ENCODE results near the gene CHIA.

Gene CHIA

GRCh38 chr1:111252786-111253185, 37.9 kb upstream of the CHIA start:
- Histone ChIP-seq H4K20me1 (ENCODE audit: control insufficient read depth, insufficient read depth, low read depth, low read length) (no peaks in the 10 kb centered on the region), H3K4me1 (ENCODE audit: control insufficient read depth, low read length) (no peaks in the 10 kb centered on the region), H3K4me2 (ENCODE audit: low read length) (no peak overlapping the region), H3K79me2 (ENCODE audit: control insufficient read depth, low read length) (no peaks in the 10 kb centered on the region), H3K9me3 (ENCODE audit: control insufficient read depth, insufficient read depth, low read length) (no peaks in the 10 kb centered on the region), H3K4me3 (ENCODE audit: low read length) (no peak overlapping the region), H3K9me2 (replicated peaks; ENCODE audit: control insufficient read depth, low read length) (no peaks in the 10 kb centered on the region), H3K27me3 (ENCODE audit: control insufficient read depth, low read length) (peaks cover 5% of the 10 kb centered on the region; the same call in 1 of the 2 replicates), H3K36me3 (ENCODE audit: control insufficient read depth, low read length) (no peaks in the 10 kb centered on the region), H3F3A (ENCODE audit: control insufficient read depth, insufficient read depth) (no peaks in the 10 kb centered on the region), H3K27ac (ENCODE audit: low read depth, low read length) (no peak overlapping the region)
- TF ChIP-seq EZH2phosphoT487 (IDR thresholded peaks at IDR 0.05; ENCODE audit: borderline replicate concordance, low read length) (no peak), CTCF (IDR thresholded peaks at IDR 0.05; ENCODE audit: low read depth, low read length, poor library complexity, severe bottlenecking) (no peak)

GRCh38 chr1:111253876-111254275, 36.8 kb upstream of the CHIA start:
- H3K27me3 ChIP-seq (ENCODE audit: control insufficient read depth, low read length), result peaks cover 5% of the 10 kb centered on the region; the same call in 1 of the 2 replicates

GRCh38 chr1:111256988-111257658, 33.5 kb upstream of the CHIA start:
- no peak overlapping the region for H3K4me3 ChIP-seq (ENCODE audit: low read length)
- H3K9me2 ChIP-seq (replicated peaks; ENCODE audit: control insufficient read depth, low read length), result no peaks in the 10 kb centered on the region
- no peak overlapping the region for H3K27ac ChIP-seq (ENCODE audit: low read depth, low read length)
- no peaks in the 10 kb centered on the region for H3K4me1 ChIP-seq (ENCODE audit: control insufficient read depth, low read length)
- TF ChIP-seq EZH2phosphoT487 (IDR thresholded peaks at IDR 0.05; ENCODE audit: borderline replicate concordance, low read length), result no peak
- H4K20me1 ChIP-seq (ENCODE audit: control insufficient read depth, insufficient read depth, low read depth, low read length), result no peaks in the 10 kb centered on the region
- H3K9me3 ChIP-seq (ENCODE audit: control insufficient read depth, insufficient read depth, low read length), result no peaks in the 10 kb centered on the region
- H3K79me2 ChIP-seq (ENCODE audit: control insufficient read depth, low read length), result no peaks in the 10 kb centered on the region
- no peak overlapping the region for H3K4me2 ChIP-seq (ENCODE audit: low read length)
- H3K36me3 ChIP-seq (ENCODE audit: control insufficient read depth, low read length), result no peaks in the 10 kb centered on the region
- peaks cover 2% of the 10 kb centered on the region; the same call in 1 of the 2 replicates for H3K27me3 ChIP-seq (ENCODE audit: control insufficient read depth, low read length)
- H3F3A ChIP-seq (ENCODE audit: control insufficient read depth, insufficient read depth), result no peaks in the 10 kb centered on the region

More at GRCh38 chr1:111253876-111254275, 36.8 kb upstream of the CHIA start:
- H4K20me1 ChIP-seq (ENCODE audit: control insufficient read depth, insufficient read depth, low read depth, low read length), result no peaks in the 10 kb centered on the region
- no peaks in the 10 kb centered on the region for H3K9me2 ChIP-seq (replicated peaks; ENCODE audit: control insufficient read depth, low read length)
- H3K27ac ChIP-seq (ENCODE audit: low read depth, low read length), result no peak overlapping the region
- TF ChIP-seq CTCF (IDR thresholded peaks at IDR 0.05; ENCODE audit: low read depth, low read length, poor library complexity, severe bottlenecking) (no peak), EZH2phosphoT487 (IDR thresholded peaks at IDR 0.05; ENCODE audit: borderline replicate concordance, low read length) (no peak)
- no peak overlapping the region for H3K4me2 ChIP-seq (ENCODE audit: low read length)
- no peaks in the 10 kb centered on the region for H3K4me1 ChIP-seq (ENCODE audit: control insufficient read depth, low read length)
- no peaks in the 10 kb centered on the region for H3K36me3 ChIP-seq (ENCODE audit: control insufficient read depth, low read length)
- no peaks in the 10 kb centered on the region for H3F3A ChIP-seq (ENCODE audit: control insufficient read depth, insufficient read depth)
- H3K79me2 ChIP-seq (ENCODE audit: control insufficient read depth, low read length), result no peaks in the 10 kb centered on the region
- no peaks in the 10 kb centered on the region for H3K9me3 ChIP-seq (ENCODE audit: control insufficient read depth, insufficient read depth, low read length)
- no peak overlapping the region for H3K4me3 ChIP-seq (ENCODE audit: low read length)

GRCh38 chr1:111267801-111268508, 22.7 kb upstream of the CHIA start:
- Histone ChIP-seq H4K20me1 (ENCODE audit: control insufficient read depth, insufficient read depth, low read depth, low read length) (no peaks in the 10 kb centered on the region), H3K4me2 (ENCODE audit: low read length) (no peak overlapping the region), H3K79me2 (ENCODE audit: control insufficient read depth, low read length) (no peaks in the 10 kb centered on the region), H3F3A (ENCODE audit: control insufficient read depth, insufficient read depth) (no peaks in the 10 kb centered on the region), H3K4me3 (ENCODE audit: low read length) (no peak overlapping the region), H3K9me3 (ENCODE audit: control insufficient read depth, insufficient read depth, low read length) (peaks cover 3% of the 10 kb centered on the region; the same call in 1 of the 2 replicates), H3K36me3 (ENCODE audit: control insufficient read depth, low read length) (no peaks in the 10 kb centered on the region), H3K4me1 (ENCODE audit: control insufficient read depth, low read length) (peaks cover 12% of the 10 kb centered on the region), H3K27me3 (ENCODE audit: control insufficient read depth, low read length) (peaks cover 15% of the 10 kb centered on the region), H3K27ac (ENCODE audit: low read depth, low read length) (no peak overlapping the region), H3K9me2 (replicated peaks; ENCODE audit: control insufficient read depth, low read length) (no peaks in the 10 kb centered on the region)
- TF ChIP-seq CTCF (IDR thresholded peaks at IDR 0.05; ENCODE audit: low read depth, low read length, poor library complexity, severe bottlenecking), result no peak
- no peak for TF ChIP-seq EZH2phosphoT487 (IDR thresholded peaks at IDR 0.05; ENCODE audit: borderline replicate concordance, low read length)

Measured in DOHH2 (cell line).